ENCODE data around the gene RXRA.

The RXRA gene

DNA sequence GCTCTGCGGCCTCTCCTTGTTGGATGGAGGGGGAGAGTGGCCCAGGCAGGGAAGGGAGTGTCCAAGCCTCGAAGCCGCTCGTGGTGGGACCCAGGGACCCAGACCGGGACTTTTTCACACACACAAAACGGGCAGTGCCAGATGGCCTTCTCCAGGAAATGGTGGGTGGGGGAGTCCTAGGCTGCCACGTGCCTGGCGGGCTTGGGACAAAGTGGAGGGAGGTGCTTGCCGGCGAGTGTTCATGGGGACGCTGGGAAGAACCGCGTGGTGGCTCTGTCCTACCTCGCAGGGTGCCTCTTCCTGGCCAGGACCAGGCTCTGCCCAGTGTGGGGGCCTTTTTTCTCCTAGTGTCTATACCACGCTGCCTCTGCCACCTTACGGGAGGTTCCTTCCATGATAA is 160.3 kb downstream of the RXRA start:
- TF ChIP-seq, protein P1, sequence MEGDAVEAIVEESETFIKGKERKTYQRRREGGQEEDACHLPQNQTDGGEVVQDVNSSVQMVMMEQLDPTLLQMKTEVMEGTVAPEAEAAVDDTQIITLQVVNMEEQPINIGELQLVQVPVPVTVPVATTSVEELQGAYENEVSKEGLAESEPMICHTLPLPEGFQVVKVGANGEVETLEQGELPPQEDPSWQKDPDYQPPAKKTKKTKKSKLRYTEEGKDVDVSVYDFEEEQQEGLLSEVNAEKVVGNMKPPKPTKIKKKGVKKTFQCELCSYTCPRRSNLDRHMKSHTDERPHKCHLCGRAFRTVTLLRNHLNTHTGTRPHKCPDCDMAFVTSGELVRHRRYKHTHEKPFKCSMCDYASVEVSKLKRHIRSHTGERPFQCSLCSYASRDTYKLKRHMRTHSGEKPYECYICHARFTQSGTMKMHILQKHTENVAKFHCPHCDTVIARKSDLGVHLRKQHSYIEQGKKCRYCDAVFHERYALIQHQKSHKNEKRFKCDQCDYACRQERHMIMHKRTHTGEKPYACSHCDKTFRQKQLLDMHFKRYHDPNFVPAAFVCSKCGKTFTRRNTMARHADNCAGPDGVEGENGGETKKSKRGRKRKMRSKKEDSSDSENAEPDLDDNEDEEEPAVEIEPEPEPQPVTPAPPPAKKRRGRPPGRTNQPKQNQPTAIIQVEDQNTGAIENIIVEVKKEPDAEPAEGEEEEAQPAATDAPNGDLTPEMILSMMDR (IDR thresholded peaks at IDR 0.05; ENCODE audit: low read depth, low read length) = no peak
- no peak for DNase-seq (ENCODE audit: extremely low read depth, low read depth)

Data from AG09319 (cell line).